ENCODE results near the gene SDR42E1.
"Not testable (repeated sequence)": the region's sequence is repeated elsewhere in the genome, so short reads cannot be mapped to it uniquely, and the experiment has no call there.

The SDR42E1 gene

DNA sequence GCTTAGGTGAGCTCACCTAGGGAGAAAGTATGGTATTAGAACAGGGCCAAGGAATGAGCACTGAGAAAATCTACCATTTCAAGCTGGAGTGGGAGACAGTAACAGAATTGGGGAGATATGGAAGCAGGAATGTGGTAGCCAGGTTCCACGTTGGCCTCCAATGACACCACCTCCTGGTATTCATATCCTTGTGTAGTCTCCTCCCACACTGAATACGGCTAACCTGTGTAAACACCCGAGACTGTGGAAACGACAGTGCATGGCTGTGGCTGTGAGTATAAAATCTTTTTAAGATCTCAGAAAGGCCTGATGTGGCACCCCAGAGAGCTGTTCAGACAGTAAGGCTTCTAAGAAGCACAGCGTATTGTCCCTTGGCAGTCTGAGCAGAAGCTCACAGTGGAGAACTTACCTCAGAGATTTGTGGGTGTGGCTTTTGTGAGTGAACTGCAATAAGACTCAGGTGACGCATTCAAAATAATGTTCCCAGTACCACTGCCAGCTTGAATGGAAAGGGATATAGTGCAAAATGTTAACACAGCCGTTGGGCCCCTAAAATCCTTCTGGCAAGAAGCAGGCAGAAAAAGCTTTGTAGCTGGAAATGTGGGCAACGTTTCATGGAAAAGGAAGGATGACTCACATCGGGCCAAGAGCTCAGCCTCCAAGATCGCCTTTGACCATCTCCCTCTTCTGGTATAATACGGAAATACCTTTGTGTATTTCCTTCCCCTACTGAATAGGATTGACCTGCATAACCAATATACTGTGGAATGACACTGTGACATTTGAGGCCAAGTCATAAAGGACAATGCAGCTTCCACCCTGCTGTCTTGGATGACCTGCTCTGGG is 14.4 kb downstream of the SDR42E1 start:
- peaks cover 3% of the 10 kb centered on the region for H3K4me1 ChIP-seq (ENCODE audit: control insufficient read depth, low read depth, low read length)
- H3K4me3 ChIP-seq (ENCODE audit: low read length): no peak overlapping the region
- H3K9me3 ChIP-seq (ENCODE audit: control insufficient read depth, low read depth, low read length): no peaks in the 10 kb centered on the region
- H3K27ac ChIP-seq (ENCODE audit: low read length): no peak overlapping the region
- H3K36me3 ChIP-seq (ENCODE audit: control insufficient read depth, low read depth, low read length): no peaks in the 10 kb centered on the region
- H3K27me3 ChIP-seq (ENCODE audit: control insufficient read depth, insufficient read depth, low read length): no peaks in the 10 kb centered on the region
- no peak overlapping the region for H3K9ac ChIP-seq (ENCODE audit: low read length)

- Histone ChIP-seq H3K36me3 (ENCODE audit: control insufficient read depth, low read depth, low read length) (no peaks in the 10 kb centered on the region), H3K4me1 (ENCODE audit: control insufficient read depth, low read depth, low read length) (peaks cover 3% of the 10 kb centered on the region), H3K27ac (ENCODE audit: low read length) (no peak overlapping the region), H3K9me3 (ENCODE audit: control insufficient read depth, low read depth, low read length) (no peaks in the 10 kb centered on the region), H3K27me3 (ENCODE audit: control insufficient read depth, insufficient read depth, low read length) (no peaks in the 10 kb centered on the region), H3K9ac (ENCODE audit: low read length) (no peak overlapping the region), H3K4me3 (ENCODE audit: low read length) (no peak overlapping the region)
Observed at GRCh38 chr16:81995651-81996050, 15.6 kb downstream of the SDR42E1 start.

DNA sequence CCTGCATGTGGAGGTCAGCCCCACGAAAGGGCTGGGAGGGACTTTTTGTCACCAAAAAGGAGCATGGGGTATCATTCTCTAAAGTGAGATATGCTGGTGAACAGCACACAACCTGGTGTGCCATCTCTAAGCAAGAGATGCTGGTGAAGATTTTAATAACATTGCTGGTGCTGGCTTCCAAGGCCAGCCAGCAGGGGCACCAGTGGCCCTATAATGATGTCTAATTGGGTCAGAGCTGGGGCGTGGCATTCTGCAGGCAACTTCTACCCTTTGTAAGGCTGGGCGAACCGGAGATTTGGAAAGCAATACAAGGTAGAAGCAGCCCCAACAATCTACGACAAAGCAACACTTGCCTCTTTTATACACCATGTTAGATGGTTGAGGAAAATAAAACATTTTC is 16.8 kb downstream of the SDR42E1 start:
- H3K36me3 ChIP-seq (ENCODE audit: control insufficient read depth, low read depth, low read length): no peaks in the 10 kb centered on the region
- H3K4me3 ChIP-seq (ENCODE audit: low read length): no peak overlapping the region
- H3K9me3 ChIP-seq (ENCODE audit: control insufficient read depth, low read depth, low read length): no peaks in the 10 kb centered on the region
- no peaks in the 10 kb centered on the region for H3K27me3 ChIP-seq (ENCODE audit: control insufficient read depth, insufficient read depth, low read length)
- no peak overlapping the region for H3K27ac ChIP-seq (ENCODE audit: low read length)
- H3K4me1 ChIP-seq (ENCODE audit: control insufficient read depth, low read depth, low read length): peaks cover 3% of the 10 kb centered on the region
- H3K9ac ChIP-seq (ENCODE audit: low read length): no peak overlapping the region

GRCh38 chr16:81992859-81993258 is 18.4 kb downstream of the SDR42E1 start:
- no peak overlapping the region for H3K9ac ChIP-seq (ENCODE audit: low read length)
- no peak overlapping the region for H3K27ac ChIP-seq (ENCODE audit: low read length)
- H3K4me1 ChIP-seq (ENCODE audit: control insufficient read depth, low read depth, low read length): peaks cover 3% of the 10 kb centered on the region
- no peaks in the 10 kb centered on the region for H3K27me3 ChIP-seq (ENCODE audit: control insufficient read depth, insufficient read depth, low read length)
- no peaks in the 10 kb centered on the region for H3K36me3 ChIP-seq (ENCODE audit: control insufficient read depth, low read depth, low read length)
- H3K4me3 ChIP-seq (ENCODE audit: low read length): no peak overlapping the region
- H3K9me3 ChIP-seq (ENCODE audit: control insufficient read depth, low read depth, low read length): no peaks in the 10 kb centered on the region

DNA sequence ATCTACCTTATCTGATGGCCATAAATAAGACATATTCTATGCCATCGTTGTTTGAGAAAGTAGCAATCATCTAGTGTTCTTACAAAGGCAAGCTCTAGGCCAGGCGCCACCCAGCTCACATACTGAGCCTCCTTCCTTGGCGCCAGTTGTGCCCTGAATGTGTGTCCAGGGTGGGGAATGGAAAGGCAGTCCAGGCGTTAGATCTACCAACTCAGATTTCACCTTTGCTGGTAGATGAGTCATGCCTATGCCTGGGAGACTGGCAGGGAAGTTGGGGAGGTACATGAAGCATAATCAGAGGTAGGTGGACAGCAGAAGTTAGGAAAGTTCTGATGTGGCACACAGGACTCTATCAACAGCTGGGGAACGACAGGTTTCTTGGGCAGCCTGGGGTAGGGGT is 23.6 kb downstream of the SDR42E1 start:
- no peaks in the 10 kb centered on the region for H3K9me3 ChIP-seq (ENCODE audit: control insufficient read depth, low read depth, low read length)
- no peaks in the 10 kb centered on the region for H3K36me3 ChIP-seq (ENCODE audit: control insufficient read depth, low read depth, low read length)
- H3K4me3 ChIP-seq (ENCODE audit: low read length): no peak overlapping the region
- H3K27me3 ChIP-seq (ENCODE audit: control insufficient read depth, insufficient read depth, low read length): no peaks in the 10 kb centered on the region
- no peak overlapping the region for H3K27ac ChIP-seq (ENCODE audit: low read length)
- H3K9ac ChIP-seq (ENCODE audit: low read length): no peak overlapping the region
- H3K4me1 ChIP-seq (ENCODE audit: control insufficient read depth, low read depth, low read length): peaks cover 4% of the 10 kb centered on the region

- Histone ChIP-seq H3K4me1 (ENCODE audit: control insufficient read depth, low read depth, low read length) (peaks cover 4% of the 10 kb centered on the region), H3K27me3 (ENCODE audit: control insufficient read depth, insufficient read depth, low read length) (no peaks in the 10 kb centered on the region), H3K4me3 (ENCODE audit: low read length) (no peak overlapping the region), H3K27ac (ENCODE audit: low read length) (no peak overlapping the region), H3K36me3 (ENCODE audit: control insufficient read depth, low read depth, low read length) (no peaks in the 10 kb centered on the region), H3K9me3 (ENCODE audit: control insufficient read depth, low read depth, low read length) (no peaks in the 10 kb centered on the region), H3K9ac (ENCODE audit: low read length) (no peak overlapping the region)
Observed at GRCh38 chr16:81987121-81987520, 24.1 kb downstream of the SDR42E1 start.

GRCh38 chr16:81977335-81977942 is 33.8 kb downstream of the SDR42E1 start:
- not testable (repeated sequence) for H3K27me3 ChIP-seq (ENCODE audit: control insufficient read depth, insufficient read depth, low read length); H3K9ac ChIP-seq (ENCODE audit: low read length); H3K4me3 ChIP-seq (ENCODE audit: low read length); H3K9me3 ChIP-seq (ENCODE audit: control insufficient read depth, low read depth, low read length); H3K27ac ChIP-seq (ENCODE audit: low read length); H3K36me3 ChIP-seq (ENCODE audit: control insufficient read depth, low read depth, low read length)
- H3K4me1 ChIP-seq (ENCODE audit: control insufficient read depth, low read depth, low read length): peaks cover 31% of the 10 kb centered on the region

DNA sequence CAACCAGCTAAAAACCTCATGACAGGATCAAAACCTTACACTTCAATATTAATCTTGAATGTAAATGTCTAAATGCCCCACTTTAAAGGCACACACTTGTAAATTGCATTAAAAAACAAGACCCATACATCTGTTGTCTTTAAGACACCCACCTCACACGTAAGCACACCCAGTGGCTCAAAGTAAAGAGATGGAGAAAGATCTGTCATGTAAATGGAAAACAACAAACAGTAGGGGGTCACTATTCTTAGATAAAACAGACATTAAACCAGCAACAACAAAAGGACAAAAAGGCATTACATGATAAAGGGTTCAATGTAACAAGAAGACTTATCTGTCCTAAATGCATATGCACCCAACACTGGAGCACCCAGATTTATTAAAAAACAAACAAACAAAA is 35.6 kb downstream of the SDR42E1 start:
- no peak overlapping the region for H3K9ac ChIP-seq (ENCODE audit: low read length)
- no peak overlapping the region for H3K27ac ChIP-seq (ENCODE audit: low read length)

DNA sequence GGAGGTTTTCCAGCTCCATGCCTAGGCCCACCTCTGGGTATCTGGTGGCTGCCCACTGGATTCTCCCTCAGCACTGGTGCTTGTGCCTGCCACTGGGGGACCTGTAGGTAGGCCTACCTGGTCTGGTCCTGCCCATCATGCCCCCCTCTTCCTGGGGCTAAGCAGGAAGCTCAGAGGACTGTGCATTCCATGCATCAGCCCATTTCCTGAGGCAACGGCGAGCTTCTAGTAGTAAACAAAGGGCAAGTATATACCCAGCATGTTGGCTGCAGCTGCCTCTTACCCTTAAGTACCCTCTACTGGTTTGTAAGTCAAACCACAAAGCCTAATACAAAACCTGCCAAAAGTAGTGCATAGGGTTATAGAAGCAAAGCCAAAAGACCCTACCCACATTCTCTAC is 37.5 kb downstream of the SDR42E1 start:
- H3K4me3 ChIP-seq (ENCODE audit: low read length): no peak overlapping the region
- no peaks in the 10 kb centered on the region for H3K36me3 ChIP-seq (ENCODE audit: control insufficient read depth, low read depth, low read length)
- no peak overlapping the region for H3K27ac ChIP-seq (ENCODE audit: low read length)
- H3K27me3 ChIP-seq (ENCODE audit: control insufficient read depth, insufficient read depth, low read length): no peaks in the 10 kb centered on the region
- H3K9me3 ChIP-seq (ENCODE audit: control insufficient read depth, low read depth, low read length): no peaks in the 10 kb centered on the region
- peaks cover 31% of the 10 kb centered on the region for H3K4me1 ChIP-seq (ENCODE audit: control insufficient read depth, low read depth, low read length)
- no peak overlapping the region for H3K9ac ChIP-seq (ENCODE audit: low read length)

More for the DNA sequence above, 35.6 kb downstream of the SDR42E1 start:
- Histone ChIP-seq H3K36me3 (ENCODE audit: control insufficient read depth, low read depth, low read length) (no peaks in the 10 kb centered on the region), H3K27me3 (ENCODE audit: control insufficient read depth, insufficient read depth, low read length) (no peaks in the 10 kb centered on the region), H3K4me3 (ENCODE audit: low read length) (peak overlapping the region; percentile 0), H3K4me1 (ENCODE audit: control insufficient read depth, low read depth, low read length) (peaks cover 31% of the 10 kb centered on the region), H3K9me3 (ENCODE audit: control insufficient read depth, low read depth, low read length) (no peaks in the 10 kb centered on the region)

DNA sequence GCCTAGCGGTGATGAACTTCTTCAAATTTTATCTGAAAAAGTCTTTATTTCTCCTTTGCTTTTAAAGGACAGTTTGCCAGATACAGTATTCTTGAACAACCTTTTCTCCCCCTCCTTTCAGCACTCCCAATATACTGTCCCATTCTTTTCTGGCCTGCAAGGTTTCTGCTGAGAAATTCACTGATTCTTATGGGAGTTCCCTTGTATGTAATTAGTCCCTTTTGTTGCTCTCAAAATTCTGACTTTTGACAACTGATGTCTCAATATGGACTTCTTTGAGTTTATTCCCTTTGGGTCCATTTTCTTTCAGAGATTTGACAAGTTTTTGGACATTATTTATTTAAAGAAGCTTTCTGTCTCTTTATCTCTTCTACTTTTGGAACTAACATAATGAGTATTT is 39.4 kb downstream of the SDR42E1 start:
- no peak overlapping the region for H3K9ac ChIP-seq (ENCODE audit: low read length)
- H3K27me3 ChIP-seq (ENCODE audit: control insufficient read depth, insufficient read depth, low read length): no peaks in the 10 kb centered on the region
- H3K9me3 ChIP-seq (ENCODE audit: control insufficient read depth, low read depth, low read length): no peaks in the 10 kb centered on the region
- H3K4me3 ChIP-seq (ENCODE audit: low read length): no peak overlapping the region
- H3K4me1 ChIP-seq (ENCODE audit: control insufficient read depth, low read depth, low read length): peaks cover 31% of the 10 kb centered on the region
- no peak overlapping the region for H3K27ac ChIP-seq (ENCODE audit: low read length)
- no peaks in the 10 kb centered on the region for H3K36me3 ChIP-seq (ENCODE audit: control insufficient read depth, low read depth, low read length)

DNA sequence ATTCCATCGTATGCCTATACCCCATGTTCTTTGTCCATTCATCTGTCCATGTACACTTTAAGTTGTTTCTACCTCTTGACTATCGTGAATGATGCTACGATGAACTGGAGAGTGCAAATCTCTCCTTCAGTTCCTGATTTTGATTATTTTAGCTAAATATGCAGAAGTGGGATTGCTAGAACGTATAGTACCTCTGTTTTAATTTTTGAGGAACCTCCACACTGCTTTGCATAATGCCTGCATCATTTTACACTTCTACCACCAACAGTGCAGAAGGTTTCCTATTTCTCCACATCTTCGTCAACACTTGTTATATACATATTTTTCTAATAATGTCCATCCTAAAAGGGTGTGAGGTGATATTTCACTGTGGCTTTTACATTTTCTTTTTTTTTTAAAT is 43.9 kb downstream of the SDR42E1 start:
- H3K36me3 ChIP-seq (ENCODE audit: control insufficient read depth, low read depth, low read length): no peaks in the 10 kb centered on the region
- no peak overlapping the region for H3K4me3 ChIP-seq (ENCODE audit: low read length)
- no peaks in the 10 kb centered on the region for H3K27me3 ChIP-seq (ENCODE audit: control insufficient read depth, insufficient read depth, low read length)
- H3K9me3 ChIP-seq (ENCODE audit: control insufficient read depth, low read depth, low read length): no peaks in the 10 kb centered on the region
- H3K27ac ChIP-seq (ENCODE audit: low read length): no peak overlapping the region
- no peaks in the 10 kb centered on the region for H3K4me1 ChIP-seq (ENCODE audit: control insufficient read depth, low read depth, low read length)
- H3K9ac ChIP-seq (ENCODE audit: low read length): no peak overlapping the region

DNA sequence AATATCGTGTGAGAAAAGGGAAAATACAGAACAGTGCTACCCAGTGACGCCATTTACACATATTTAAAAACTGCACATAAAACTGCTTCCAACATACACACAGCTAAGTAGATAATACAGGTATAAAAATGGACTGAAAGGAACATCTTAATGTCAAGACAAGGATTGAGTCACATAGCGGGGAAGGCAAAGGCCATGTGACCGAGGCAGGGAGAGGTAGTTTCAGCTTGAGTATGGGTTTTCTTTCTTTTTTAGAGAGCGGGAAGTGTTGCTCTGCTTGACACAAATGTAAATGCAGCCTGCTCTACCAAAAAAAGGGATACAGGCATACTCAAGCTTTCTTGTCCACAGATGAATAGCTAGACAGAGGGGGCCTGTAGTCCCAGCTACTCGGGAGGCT is 46.5 kb downstream of the SDR42E1 start:
- Histone ChIP-seq H3K27me3 (ENCODE audit: control insufficient read depth, insufficient read depth, low read length) (no peaks in the 10 kb centered on the region), H3K36me3 (ENCODE audit: control insufficient read depth, low read depth, low read length) (no peaks in the 10 kb centered on the region), H3K9ac (ENCODE audit: low read length) (no peak overlapping the region), H3K4me1 (ENCODE audit: control insufficient read depth, low read depth, low read length) (no peaks in the 10 kb centered on the region), H3K27ac (ENCODE audit: low read length) (no peak overlapping the region), H3K4me3 (ENCODE audit: low read length) (no peak overlapping the region), H3K9me3 (ENCODE audit: control insufficient read depth, low read depth, low read length) (no peaks in the 10 kb centered on the region)

Measured in iPS-18a (cell line).